ENCODE data around the gene RAB6B. TPM values are rescaled to one million over a fixed set of nuclear protein-coding genes. Genes with fewer than 3 reads are reported as not detected.

The RAB6B gene
- total and polyA plus RNA-seq, 2 of the 8 experiments (the other 6 are each of a cell fraction or from before 2014, with no cell fraction given) = 7.9 to 15.6 TPM

DNA sequence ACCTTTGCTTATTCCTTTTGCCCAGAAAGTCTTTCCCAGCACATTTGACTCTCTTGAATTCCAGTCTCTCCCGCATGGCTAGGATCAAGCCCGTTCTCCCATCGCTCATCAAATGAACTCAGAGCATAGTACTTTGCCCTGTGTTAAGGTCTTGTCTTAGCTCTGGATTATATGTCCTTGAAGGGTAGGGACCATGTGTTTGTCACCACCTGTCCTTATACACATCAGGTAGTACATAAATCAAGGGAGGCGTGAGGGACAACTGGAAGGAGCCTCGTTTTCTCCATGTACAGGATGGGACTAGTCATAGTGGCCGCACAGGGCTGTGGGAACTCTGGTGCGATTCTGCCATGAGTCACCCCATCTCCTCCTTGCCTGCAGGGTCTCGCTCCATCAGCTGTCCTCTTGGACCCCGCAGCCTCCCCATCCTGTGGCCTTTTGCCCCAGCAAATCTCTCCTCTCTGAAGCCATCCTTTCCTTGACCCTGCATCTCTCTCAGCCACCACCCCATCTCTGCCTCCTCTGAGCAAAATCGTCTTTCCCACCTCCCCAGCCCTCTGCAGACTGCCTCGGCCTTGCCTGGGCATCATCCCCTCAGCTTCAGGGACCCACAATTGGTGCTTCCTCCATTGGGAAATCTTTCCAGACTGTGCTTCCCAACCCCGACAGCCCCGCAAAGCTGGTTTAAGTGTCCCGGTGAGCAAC lies 33.4 kb upstream of the RAB6B start:
- H3K23me2 ChIP-seq (ENCODE audit: low read depth, low read length) = peaks cover 6% of the 10 kb centered on the region
- H3K36me3 ChIP-seq (ENCODE audit: control insufficient read depth in 2 of 4, insufficient read depth in 4 of 4, low read length in 3 of 4) = no peaks in the 10 kb centered on the region
- POLR2A ChIA-PET (ENCODE audit: partially characterized antibody) = interaction anchor here (0.7 kb wide), 1 partner anchor 278 kb away, joined by 3 read pairs; no protein-coding TSS in a partner anchor
- no peak overlapping the region for H3K4ac ChIP-seq (replicated peaks; ENCODE audit: insufficient read length, low read depth, low read length)
- TF ChIP-seq CEBPB (IDR thresholded peaks at IDR 0.05; ENCODE audit: low read depth, low read length) = no peak
- H3K79me1 ChIP-seq (ENCODE audit: low read depth, low read length) = no peaks in the 10 kb centered on the region
- no peak overlapping the region for H4K8ac ChIP-seq (ENCODE audit: extremely low read depth, insufficient read depth, low read length)
- H3K27ac ChIP-seq (ENCODE audit: low read depth, low read length) = no peak overlapping the region
- no peak overlapping the region for H3K18ac ChIP-seq (ENCODE audit: extremely low read depth, low read length)
- no peak overlapping the region for H4K5ac ChIP-seq (ENCODE audit: insufficient read length, low read depth, low read length)
- H3K4me2 ChIP-seq (ENCODE audit: insufficient read depth in 1 of 2, low read depth in 2 of 2, low read length in 2 of 2) = no peak overlapping the region
- no peak overlapping the region for H3K9ac ChIP-seq (replicated peaks in 1 of 4; ENCODE audit: extremely low read depth in 1 of 4, low read depth in 3 of 4, low read length in 3 of 4)
- no peak overlapping the region for H2BK120ac ChIP-seq (replicated peaks; ENCODE audit: low read depth, low read length)
- H3K14ac ChIP-seq (ENCODE audit: insufficient read length) = no peak overlapping the region
- H4K20me1 ChIP-seq (replicated peaks in 1 of 2; ENCODE audit: control insufficient read depth in 1 of 2, insufficient read depth in 2 of 2, low read length in 2 of 2) = no peaks in the 10 kb centered on the region
- H4K91ac ChIP-seq (replicated peaks; ENCODE audit: insufficient read length, low read length) = no peak overlapping the region
- FAIRE-seq (no peak), DNase-seq (ENCODE audit: low read depth in 1 of 2, low spot score in 2 of 2) (peak in 1 of 2 experiments; percentile 32)
- 93% methylated on average over 11 of the region's 14 CpGs; no CpG with 5 or more reads in 1 of the 2 experiments for WGBS, 2 experiments (ENCODE audit: extremely low coverage in 1 of 2, insufficient coverage in 1 of 2, insufficient read length in 1 of 2, insufficient replicate concordance in 2 of 2, low coverage in 1 of 2, low lambda C conversion rate in 2 of 2, missing lambda C conversion rate in 1 of 2)
- no peak overlapping the region for H2AFZ ChIP-seq (ENCODE audit: low read length)
- H2BK12ac ChIP-seq (ENCODE audit: low read depth, low read length) = 0 out of 2 replicates have a peak overlapping the region, but pooled peaks have one; percentile 31
- no peak overlapping the region for H2BK5ac ChIP-seq (ENCODE audit: low read depth, low read length)
- no peak overlapping the region for H2BK20ac ChIP-seq (ENCODE audit: low read length)
- no peak overlapping the region for H3K23ac ChIP-seq (ENCODE audit: insufficient read length)
- no peak overlapping the region for H2AK5ac ChIP-seq (ENCODE audit: low read depth, low read length)
- no peak overlapping the region for H3K4me3 ChIP-seq (ENCODE audit: extremely low read depth in 1 of 4, insufficient read depth in 2 of 4, low read depth in 3 of 4, low read length in 4 of 4)
- peaks cover 0 to 21% (median 16%) of the 10 kb centered on the region in 4 experiments; a peak in 5 of 7 replicates for H3K27me3 ChIP-seq (replicated peaks in 1 of 4; ENCODE audit: control insufficient read depth in 3 of 4, extremely low read depth in 1 of 4, insufficient read depth in 3 of 4, low read length in 3 of 4)
- no peaks in the 10 kb centered on the region for H3K79me2 ChIP-seq (ENCODE audit: control insufficient read depth in 1 of 2, insufficient read depth in 2 of 2, low read length in 2 of 2)
- H2BK15ac ChIP-seq (ENCODE audit: low read length) = no peak overlapping the region
- CTCF ChIA-PET (ENCODE audit: partially characterized antibody) = interaction anchor here (0.6 to 5.1 kb wide), 34 partner anchors 9 to 555 kb away, joined by 3 to 38 read pairs (median 4); no protein-coding TSS in a partner anchor
- H3K4me1 ChIP-seq (replicated peaks in 1 of 4; ENCODE audit: control insufficient read depth in 3 of 4, insufficient read depth in 4 of 4, low read length in 3 of 4) = peaks cover 0 to 9% (median 4%) of the 10 kb centered on the region in 4 experiments; a peak in 5 of 7 replicates
- no peak overlapping the region for H3K56ac ChIP-seq (replicated peaks; ENCODE audit: insufficient read length, low read depth, low read length)
- no peaks in the 10 kb centered on the region for H3K9me3 ChIP-seq (ENCODE audit: insufficient read depth in 2 of 2, low read depth in 1 of 2, low read length in 1 of 2)

All from H1 (cell line).